NCI-H2171 treated with DMSO at 0.1 percent for 48 hours (cell line): ENCODE data around the gene PRICKLE3.
"Not testable (repeated sequence)": the region's sequence is repeated elsewhere in the genome, so short reads cannot be mapped to it uniquely, and the experiment has no call there.

Source experiments
- DNase-seq: peaks from one replicate; lab custom pipeline; 2025; lab: John Stamatoyannopoulos, UW

Gene PRICKLE3

DNA sequence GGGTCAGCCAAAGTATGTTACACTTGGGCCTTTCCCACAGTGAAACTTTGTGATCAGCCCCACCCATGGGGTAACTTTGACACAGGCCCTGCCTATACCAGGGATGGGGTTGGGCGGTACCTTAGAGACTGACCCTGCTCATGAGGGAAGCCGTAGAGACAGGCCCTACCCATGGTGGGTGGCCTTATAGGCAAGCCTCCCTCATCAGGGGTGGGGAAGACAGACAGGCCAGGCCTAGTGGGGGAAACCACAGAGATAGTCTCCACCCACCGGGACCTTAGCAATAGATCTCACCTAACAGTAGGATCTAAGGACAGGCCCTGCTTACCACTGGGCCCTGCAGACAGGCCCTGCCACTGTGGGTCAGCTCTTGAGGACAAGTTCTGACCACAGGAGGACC lies 7.6 kb downstream of the PRICKLE3 start:
- no peak for DNase-seq

DNA sequence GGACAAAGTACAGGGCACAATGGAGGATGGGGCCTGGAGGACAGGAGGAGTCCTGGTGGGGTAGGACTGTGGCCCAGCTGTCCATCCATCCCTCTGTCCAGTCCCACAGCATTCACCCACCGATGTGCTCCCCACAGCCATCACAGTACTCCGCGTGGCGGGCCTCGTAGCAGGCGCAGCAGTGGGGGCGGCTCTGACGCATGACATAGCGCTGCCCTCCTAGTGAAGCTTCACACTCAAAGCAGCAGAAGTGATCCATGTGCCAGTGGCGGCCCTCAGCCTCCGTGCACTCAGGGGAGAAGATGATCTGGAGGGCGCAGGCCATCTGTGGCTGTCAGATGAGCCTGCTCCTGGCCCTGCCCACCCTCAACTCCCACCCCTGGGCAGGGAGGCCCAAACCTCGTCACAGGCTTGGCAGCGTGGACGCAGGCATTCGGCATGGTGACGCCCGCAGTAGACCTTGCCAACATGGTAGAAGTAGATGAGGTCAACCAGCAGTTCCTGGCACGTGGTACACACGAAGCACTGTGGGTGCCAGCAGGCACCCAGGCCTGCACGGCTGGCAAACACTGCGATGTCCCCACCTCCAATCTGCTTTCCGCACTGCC lies 8.2 kb downstream of the PRICKLE3 start:
- DNase-seq: no peak

DNA sequence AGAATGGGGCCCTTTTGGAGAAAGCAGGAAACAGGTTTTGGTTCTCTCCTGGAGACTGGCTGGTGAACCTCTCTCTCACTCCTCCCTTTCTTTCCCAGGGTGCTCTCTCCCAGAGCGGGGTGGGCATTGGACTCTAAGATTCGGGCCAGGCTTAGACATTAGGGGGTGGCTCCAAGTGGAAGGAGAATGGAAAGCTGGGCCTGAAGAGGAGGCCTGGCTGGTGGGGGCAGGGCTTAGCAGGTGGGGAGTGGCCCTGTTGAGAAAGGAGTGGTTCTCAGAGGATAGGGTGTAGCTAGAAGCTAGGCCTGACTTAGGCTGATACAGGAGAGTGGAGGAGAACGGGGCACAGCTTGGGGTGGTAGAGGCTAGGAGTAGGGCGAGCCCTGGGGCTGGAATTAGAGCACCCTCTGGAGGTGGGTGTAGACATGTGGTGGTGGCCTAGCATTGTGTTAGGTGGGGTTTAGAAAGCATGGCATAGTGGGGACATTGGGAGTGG lies 8.8 kb downstream of the PRICKLE3 start:
- no peak for DNase-seq

DNA sequence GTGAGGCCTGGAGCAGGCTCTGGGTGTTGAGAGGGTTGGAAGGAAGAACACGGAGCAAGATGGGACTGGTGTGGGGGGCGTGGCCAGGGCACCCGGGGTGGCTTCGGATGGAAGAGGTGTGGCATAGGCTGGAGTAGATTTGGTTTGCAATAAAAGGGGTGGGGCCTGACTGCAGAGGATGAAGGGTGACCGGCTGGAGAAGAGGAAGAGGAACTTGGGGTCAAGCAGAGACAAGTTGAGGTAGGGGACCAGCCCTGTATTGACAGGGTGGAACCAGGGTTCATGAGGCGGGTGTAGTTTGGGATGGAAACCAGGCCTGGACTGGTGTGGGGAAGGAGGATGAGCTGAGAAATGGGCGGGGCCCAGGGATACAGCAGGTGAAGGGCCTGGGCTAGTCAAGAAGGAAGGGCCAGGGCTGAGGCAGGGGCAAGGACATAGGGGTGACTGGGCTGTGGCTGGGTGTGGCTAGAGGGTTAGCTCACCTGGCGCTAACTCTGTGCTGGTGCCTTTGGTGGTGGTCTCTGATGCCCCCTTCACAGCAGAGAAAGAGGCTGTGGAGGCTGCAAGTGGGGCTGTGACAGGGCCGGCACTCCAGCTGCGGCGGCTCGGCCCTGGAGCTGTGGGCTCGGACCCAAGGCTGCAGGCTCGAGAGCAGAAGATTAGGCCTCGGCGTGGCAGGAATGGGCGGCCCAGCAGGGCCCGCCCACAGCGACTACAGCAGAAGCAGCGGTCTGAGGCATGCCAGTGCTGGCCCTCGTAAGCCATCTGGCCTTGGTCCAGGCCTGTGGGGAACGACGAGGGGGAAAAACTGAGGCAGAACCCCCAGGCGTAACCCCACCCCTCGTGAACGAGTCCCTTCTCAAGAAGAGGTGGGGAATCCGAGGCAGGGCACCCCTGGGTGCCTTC lies 9.5 kb downstream of the PRICKLE3 start:
- DNase-seq: no peak

DNA sequence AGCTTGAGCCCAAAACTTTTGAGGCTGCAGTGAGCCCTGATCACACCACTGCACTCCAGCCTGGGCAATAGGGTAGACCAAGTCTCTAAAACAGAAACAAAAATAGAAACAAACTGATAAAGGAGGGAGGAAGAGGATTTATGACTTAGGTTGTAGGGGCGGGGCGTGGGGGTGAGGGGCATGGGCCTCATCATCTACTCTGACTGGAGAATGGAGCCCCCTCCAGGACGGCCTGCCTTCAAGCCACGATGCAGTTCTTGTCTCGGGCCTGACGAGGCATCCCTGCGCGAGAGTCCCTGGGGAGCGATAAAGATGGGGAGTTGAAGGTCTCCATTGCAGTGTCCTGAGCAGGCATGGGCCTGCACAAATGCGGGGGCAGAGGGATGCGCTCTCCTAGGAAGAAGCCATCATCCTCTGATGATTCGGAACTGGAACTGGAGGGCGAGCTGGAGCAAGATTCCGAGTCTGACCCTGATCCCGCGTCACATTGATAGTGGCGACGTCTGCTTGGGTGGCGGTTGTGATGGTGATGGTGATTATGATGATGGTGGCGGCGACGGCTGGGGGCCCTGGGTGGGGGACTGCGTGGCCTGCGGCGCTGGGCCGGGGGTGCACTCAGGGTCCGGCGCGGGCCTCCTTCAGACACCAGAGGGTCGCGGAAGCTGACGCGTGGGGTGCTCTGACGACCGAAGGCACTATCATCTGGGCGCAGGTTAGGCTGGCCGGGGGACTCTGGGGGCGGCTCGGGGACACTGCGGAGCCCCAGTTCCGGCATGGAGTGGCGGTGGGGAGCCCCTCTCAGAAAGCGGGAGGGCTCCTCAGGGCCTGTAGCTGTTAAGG lies 10.5 kb downstream of the PRICKLE3 start:
- DNase-seq: no peak

DNA sequence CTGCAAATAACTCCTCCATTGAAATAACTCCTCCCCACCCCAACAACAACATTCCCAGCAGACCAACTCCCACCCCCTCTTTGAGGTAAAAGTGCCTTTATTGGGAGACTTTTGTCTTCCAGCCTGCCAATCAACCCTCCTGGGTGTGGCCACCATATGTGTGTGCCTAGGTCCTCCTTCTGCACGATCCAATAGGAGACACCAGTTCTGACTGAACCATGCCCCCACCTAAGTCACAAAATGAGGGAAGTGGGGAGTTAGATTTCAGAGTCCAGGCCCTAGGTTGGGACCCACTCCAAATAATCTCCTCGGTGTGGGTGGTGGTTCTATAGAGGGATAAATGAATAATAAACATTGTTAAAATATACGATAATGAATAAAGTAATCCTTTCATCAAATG lies 11.4 kb downstream of the PRICKLE3 start:
- DNase-seq: no peak

DNA sequence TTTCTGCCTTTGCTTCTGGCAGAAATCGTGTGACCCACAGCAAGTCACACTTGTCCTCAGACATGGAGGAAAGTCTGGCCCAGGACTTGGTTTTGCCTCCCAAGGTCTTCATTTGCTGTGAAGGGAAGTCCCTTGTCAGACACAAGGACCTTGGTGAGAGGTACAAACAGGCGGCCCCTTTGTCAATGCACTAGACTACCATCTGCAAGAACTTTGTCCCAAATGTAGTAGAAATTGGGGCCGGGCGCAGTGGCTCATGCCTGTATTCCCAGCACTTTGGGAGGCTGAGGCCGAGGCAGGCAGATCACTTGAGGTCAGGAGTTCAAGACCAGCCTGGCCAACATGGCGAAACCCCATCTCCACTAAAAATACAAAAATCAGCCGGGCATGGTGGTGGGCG lies 12.6 kb downstream of the PRICKLE3 start:
- not testable (repeated sequence) for DNase-seq

DNA sequence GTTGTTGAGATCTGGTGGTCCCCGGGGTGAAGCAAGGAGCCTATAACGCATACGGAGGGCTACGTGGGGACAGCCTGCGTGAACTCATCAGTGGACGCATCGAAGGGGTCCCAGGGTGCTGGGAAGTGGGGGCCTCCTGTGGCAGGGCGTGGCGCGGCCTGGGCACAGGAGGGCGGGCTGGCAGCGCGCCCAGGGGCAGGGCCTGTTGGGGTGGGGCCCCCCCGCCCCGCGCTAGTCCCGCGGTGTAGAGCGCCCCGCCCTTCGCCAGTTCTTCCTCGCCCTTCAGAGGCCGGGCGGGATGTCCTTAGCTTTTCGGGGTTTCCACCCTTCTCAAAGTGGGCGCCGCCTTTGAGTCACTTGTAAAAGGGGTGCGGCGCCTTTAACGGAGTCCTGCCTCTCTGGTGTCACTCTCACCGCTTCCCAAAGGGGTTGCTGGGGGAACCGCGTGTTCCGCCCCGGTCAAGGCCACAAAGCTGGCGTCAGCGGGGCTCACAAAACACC lies 13.8 kb downstream of the PRICKLE3 start:
- DNase-seq: peak; percentile 57

DNA sequence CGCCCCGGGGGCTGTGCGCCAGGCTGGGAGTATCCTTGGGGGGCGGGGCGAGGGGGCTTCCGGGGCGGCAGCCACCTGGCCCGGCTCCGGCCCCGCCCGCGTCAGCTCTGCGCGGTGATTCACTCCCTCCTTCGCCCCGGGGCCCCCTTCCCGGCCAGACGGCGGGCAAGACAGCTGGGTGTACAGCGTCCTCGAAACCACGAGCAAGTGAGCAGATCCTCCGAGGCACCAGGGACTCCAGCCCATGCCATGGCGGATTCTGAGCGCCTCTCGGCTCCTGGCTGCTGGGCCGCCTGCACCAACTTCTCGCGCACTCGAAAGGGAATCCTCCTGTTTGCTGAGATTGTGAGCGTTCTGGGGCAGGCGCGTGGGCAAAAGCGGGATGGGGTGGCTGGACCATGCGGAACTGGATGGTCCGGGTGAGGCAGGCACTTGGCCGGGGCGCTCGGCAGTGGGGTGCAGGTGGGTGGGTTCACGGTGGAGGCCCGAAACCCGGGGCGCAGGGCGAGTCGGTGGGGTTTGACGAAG lies 14.4 kb downstream of the PRICKLE3 start, which contains the start of gene PLP2:
TSS of gene PLP2 (plus strand) at position 147 of the 528 bp plus-strand sequence. CDS start at position 250, 103 bp downstream.
- DNase-seq: peak; percentile 46

DNA sequence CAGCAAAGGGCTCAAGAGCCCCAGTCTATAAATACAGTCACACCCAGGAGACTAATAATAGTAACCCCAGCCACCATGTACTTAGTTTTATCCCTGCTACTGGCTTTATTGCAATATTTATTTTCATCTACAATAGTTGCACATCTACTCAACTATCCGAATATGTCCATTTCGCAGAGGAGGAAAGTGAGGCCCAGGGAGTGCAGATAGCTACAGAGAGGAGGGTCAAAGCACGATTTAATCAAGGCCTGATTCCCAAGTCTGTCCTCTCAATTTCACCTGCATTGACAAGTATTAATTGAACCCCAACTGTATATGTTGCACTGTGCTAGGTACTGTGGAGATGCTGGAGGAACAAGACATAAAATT lies 18.4 kb downstream of the PRICKLE3 start:
- no peak for DNase-seq

DNA sequence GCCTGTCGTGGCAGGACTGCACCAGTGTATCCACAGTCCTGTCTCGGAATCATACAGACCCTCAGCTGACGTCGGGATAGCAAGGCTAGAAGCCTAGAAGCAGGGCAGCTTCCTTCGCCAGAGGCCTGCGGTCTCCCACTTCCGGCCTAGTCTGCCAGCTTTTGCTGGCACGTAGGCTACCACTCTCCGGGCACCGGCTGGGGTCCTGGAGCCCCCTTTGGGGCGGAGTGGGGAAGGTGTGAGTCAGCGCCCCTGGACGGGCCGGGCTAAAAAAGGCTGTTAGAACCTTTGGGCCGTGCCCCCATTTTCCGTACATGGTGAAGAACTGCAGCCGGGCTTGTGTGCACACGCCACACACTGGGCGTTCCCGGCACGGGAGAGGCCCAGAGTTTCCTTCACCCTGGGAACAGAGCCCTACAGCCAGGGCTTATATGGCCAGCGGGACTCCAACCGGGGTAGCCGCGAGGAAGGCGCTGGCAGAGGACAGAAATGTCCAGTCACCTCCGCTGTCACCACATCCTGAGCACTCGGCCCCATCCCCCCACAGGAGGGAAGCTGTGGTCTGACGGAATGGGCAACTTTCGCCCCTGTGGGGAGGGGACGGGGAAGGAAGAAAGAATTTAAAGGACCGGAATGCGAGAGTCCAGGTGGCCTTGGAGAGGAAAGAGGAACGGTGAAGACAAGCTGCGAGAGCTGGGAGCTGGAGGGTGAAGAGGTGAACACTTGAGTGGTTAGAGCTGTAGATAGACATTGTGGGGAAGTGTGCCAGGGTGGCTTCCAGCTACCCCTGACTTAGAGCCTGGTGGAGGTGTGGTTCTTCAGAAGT lies 19.0 kb downstream of the PRICKLE3 start:
- no peak for DNase-seq

DNA sequence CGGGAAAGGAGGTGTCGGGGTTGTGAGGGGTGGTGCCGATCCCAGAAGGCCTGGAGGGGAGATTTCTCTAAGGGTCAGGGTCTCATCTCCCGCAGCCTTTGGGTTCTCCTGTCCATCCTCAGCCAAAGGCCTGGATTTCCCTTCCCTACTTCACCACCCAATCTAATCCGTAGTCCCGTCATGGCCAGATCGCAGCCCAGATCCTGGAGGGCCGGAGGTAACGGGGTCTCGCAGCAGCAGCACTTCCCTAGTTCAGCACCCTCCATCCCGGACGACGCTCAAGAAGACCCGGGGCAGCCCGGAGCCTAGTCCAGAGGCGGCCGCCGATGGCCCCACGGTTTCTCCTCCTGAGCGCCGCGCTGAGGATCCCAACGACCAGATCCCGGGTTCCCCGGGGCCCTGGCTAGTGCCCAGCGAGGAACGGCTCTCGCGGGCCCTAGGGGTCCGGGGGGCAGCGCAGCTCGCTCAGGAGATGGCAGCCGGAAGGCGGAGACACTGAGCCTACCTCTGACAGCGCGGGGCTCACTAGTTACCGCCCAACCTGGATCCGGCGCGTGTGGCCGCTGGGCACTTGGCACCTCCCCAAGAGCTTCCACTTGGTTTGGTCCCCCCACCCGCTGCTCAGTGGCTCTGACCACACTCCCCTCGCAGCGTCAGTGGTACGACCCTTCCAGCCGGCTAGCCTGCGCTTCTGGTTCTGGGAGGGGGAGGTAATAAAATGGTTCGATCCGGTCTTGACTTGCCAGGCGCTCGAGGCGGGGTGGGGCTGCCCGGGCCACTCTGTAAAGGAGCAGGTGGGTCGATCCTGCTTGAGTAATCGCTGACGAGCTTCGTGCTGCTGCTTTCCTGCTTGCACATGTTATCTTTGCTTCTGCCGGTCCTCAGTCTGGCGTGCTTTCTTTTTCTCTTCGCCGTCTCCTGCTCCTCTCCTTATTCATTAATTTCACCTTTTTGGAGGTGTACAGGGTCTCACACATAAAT lies 20.0 kb downstream of the PRICKLE3 start:
- DNase-seq: peak; percentile 34

DNA sequence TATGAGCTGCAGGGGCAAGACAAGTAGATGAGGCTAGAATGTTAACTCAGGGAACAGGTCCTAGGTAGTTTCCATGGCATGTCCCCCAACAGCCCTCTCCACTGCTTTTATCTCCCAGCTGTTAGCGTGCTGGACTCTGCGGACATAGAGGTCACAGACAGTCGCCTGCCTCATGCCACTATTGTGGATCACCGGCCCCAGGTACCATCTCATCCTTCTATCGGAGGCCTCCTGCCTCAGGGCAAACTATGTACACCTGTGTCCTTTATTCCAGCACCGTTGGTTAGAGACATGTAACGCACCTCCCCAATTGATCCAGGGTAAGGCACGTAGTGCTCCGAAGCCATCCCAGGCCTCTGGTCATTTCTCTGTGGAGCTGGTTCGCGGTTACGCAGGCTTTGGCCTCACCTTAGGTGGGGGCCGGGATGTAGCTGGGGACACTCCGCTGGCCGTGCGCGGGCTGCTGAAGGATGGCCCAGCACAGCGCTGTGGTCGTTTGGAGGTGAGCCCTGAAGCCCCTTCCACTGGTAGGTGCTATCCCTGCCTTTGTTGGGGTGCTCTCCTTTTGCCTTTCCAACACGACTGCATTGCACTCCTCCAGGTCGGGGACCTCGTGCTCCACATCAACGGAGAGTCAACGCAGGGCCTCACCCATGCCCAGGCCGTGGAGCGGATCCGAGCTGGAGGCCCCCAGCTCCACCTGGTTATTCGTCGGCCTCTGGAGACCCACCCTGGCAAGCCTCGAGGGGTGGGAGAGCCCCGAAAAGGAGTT lies 21.4 kb downstream of the PRICKLE3 start:
- DNase-seq: no peak

DNA sequence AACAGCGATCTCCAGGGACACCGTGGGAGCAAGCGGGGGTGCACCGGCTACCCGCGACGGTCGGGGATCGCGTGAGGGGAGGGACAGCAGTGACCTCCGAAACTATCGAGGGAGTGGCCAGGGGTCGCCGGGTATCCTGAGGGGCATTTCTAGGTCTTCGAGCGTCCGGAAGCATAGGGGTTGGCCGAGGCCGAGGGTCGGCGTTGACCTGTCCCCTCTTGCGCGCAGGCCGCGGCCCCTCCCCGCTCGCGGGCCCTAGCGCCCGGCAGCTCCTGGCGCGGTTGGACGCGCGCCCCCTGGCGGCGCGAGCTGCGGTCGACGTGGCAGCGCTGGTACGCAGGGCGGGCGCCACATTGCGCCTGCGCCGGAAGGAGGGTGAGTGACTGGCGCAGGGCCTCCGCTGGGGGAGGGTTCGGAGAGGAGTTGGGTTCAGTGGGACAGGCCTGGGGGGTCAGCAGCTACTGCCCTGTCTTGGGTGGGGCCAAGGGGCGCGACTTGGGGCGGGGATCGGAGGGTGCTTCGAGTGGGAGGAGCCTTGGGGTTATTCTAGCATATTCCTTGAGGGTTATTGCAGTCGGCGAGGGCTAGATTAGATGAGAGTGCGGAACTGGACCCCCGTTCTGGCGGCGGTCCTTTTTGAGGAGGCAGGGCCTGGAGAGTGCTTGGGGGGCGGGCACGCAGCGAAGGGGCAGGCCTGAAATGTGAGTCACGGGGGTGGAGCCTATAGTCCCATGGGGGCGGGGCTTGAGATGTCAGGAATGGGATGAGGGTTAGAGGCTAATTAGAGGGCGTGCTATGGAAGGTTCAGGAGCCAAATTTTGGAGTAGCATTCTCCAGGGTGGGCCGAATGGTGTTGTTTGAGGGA lies 22.4 kb downstream of the PRICKLE3 start:
- DNase-seq: peak; percentile 78

DNA sequence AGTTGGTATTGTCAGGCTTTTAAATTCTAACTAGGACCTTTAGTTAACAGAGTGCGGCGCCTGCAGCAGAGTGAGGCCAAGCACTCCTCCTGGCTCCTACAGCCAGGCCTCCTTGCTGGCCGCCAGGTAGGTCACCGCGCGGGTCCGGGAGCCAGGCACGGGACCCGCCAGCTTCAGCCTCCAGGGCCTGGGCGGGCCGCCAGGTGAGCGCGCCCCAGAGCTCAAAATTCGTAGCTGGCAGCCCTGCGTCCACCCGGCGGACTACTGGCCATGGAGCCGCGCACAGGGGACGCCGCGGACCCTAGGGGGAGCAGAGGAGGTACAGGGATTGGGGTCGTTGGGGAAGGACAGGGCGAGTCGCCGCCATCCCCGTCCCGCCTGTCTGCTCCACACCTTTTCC lies 23.6 kb downstream of the PRICKLE3 start, which contains the start of gene MAGIX:
TSS of gene MAGIX (plus strand) at position 139 of the 400 bp plus-strand sequence. CDS start at position 271, 132 bp downstream.
- DNase-seq: no peak

DNA sequence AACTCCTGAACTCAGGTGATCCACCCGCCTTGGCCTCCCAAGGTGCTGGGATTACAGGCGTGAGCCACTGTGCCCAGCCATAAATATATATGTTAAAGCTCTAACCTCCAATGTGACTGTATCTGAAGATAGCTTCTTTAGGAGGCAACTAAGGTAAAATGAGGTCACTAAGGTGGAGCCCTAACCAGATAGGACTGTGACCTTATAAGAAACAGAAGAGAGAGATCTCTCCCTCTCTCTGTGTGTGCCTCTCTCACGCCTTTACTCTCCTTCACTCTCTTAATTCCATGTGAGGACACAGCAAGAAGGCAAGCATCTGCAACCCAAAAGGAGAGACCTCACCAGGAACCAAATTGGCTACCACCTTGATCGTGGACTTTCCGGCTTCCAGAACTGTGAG lies 24.5 kb downstream of the PRICKLE3 start:
- DNase-seq: no peak

DNA sequence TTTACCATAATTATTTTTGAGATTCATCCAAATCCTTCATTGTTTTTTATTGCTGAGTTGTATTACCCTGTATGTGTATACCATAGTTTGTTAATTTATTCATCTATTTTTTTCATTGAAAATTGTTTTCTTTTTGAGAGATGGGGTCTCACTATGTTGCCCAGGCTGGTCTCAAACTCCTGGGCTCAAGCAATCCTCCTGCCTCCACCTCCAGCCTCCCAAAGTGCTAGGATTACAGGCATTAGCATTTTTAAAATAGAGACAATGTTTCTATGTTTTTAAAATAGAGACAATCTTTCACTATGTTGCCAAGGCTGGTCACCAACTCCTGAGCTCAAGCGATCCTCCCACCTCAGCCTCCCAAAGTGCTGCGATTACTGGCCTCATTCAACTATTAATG lies 25.3 kb downstream of the PRICKLE3 start:
- DNase-seq: no peak

DNA sequence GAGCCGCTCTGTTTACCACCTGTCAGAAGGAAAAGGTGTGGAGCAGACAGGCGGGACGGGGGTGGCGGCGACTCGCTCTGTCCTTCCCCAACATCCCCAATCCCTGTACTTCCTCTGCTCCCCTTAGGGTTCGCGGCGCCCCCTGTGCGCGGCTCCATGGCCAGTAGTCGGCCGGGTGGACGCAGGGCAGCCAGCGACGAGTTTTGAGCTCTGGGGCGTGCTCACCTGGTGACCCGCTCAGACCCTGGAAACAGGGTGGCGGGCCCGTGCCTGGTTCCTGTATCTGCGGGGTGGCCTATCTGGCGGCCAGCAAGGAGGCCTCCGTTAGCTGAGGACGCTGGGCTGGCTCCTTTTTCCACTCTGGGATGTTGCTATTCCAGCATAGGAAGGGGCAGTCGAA lies 29.0 kb downstream of the PRICKLE3 start:
- no peak for DNase-seq
